ENCODE results near the gene ITPR3. TPM values are rescaled to one million over a fixed set of nuclear protein-coding genes. Genes with fewer than 3 reads are reported as not detected.

Gene ITPR3
- total RNA-seq, 1 donor from 2014 or later, result 17.7 TPM

DNA sequence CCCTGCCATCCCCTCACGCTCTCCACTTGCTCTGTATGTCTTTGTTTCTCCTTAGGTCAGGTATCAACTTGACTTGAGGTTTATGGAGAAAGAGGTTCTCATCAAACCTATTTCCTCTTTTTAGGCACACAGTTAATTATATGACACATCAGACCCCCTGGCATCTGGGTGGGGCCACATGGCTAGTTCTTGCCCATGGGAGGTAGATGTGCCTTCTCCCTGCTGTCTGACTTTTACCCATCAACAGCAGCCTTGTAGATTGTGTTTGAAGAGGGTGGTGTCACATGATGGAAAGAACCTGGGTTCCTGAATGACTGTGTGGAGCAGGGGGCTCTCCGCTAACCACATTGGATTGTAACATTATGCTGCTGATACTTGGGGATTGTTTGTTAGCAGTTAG, 97.6 kb downstream of the ITPR3 start:
- Histone ChIP-seq H3K79me2 (ENCODE audit: insufficient read depth, low read length) (no peaks in the 10 kb centered on the region), H3K4me2 (ENCODE audit: low read length) (no peak overlapping the region), H4K20me1 (ENCODE audit: insufficient read depth, low read length) (no peaks in the 10 kb centered on the region), H3K27ac (ENCODE audit: low read depth, low read length) (no peak overlapping the region), H3K4me3 (ENCODE audit: insufficient read depth, low read depth, low read length) (no peak overlapping the region), H2AFZ (ENCODE audit: low read depth, low read length) (no peak overlapping the region), H3K9me3 (ENCODE audit: insufficient read depth, low read depth, low read length) (no peaks in the 10 kb centered on the region), H3K36me3 (ENCODE audit: insufficient read depth, low read length) (no peaks in the 10 kb centered on the region), H3K27me3 (ENCODE audit: insufficient read depth, low read length) (peaks cover 38% of the 10 kb centered on the region), H3K9ac (ENCODE audit: low read length) (no peak overlapping the region), H3K4me1 (ENCODE audit: insufficient read depth, low read length) (no peaks in the 10 kb centered on the region)
- Mint-ChIP-seq H3K27ac (ENCODE audit: unreplicated experiment) (no peak overlapping the region), H3K36me3 (ENCODE audit: low read depth, unreplicated experiment) (peaks cover 1% of the 10 kb centered on the region), H3K9me3 (ENCODE audit: unreplicated experiment) (no peaks in the 10 kb centered on the region), H3K27me3 (ENCODE audit: low read depth, unreplicated experiment) (peaks cover 30% of the 10 kb centered on the region), H3K4me1 (ENCODE audit: low read depth, unreplicated experiment) (no peaks in the 10 kb centered on the region), H3K4me3 (ENCODE audit: unreplicated experiment) (no peak overlapping the region)
- TF ChIP-seq, protein P1, sequence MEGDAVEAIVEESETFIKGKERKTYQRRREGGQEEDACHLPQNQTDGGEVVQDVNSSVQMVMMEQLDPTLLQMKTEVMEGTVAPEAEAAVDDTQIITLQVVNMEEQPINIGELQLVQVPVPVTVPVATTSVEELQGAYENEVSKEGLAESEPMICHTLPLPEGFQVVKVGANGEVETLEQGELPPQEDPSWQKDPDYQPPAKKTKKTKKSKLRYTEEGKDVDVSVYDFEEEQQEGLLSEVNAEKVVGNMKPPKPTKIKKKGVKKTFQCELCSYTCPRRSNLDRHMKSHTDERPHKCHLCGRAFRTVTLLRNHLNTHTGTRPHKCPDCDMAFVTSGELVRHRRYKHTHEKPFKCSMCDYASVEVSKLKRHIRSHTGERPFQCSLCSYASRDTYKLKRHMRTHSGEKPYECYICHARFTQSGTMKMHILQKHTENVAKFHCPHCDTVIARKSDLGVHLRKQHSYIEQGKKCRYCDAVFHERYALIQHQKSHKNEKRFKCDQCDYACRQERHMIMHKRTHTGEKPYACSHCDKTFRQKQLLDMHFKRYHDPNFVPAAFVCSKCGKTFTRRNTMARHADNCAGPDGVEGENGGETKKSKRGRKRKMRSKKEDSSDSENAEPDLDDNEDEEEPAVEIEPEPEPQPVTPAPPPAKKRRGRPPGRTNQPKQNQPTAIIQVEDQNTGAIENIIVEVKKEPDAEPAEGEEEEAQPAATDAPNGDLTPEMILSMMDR (IDR thresholded peaks at IDR 0.05; ENCODE audit: insufficient read depth, low read depth, low read length), result no peak
- no peak for TF ChIP-seq EZH2 (IDR thresholded peaks at IDR 0.05; ENCODE audit: insufficient read depth, low read length)
- DNase-seq (ENCODE audit: low read depth) (no peak), FAIRE-seq (no peak)

DNA sequence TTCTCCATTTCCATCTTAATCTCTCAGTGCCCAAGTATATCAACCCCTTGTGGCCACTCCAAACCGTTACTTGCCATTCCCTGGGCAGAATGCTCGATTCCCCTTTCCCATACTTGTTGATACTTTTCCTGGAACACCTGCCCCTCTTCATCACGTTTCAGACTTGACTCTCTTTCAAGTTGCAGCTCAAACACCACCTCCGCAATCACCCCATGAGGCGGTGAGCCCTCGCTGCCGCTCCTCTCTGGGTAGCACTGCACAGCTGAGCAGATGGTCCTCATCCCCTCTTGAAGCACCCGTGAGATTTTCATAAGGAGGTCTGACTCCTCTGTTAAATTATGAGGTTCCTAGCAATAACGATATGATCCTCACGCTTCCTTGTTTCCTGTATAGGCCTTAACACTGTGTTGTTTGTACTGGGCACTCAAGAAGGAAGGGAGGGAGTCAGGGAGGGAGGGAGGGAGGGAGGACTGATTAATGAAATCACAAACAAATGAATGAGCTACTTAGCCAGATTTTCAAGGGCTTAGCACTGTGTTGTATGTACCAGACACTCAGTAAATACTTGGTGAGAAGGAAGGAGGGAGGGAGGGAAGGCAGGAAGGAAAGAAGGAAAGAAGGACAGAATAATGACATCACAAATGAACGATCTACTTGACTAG, 98.3 kb downstream of the ITPR3 start:
- no peaks in the 10 kb centered on the region for H3K36me3 ChIP-seq (ENCODE audit: insufficient read depth, low read length)
- FAIRE-seq (no peak), DNase-seq (ENCODE audit: low read depth) (no peak)
- H3K9ac ChIP-seq (ENCODE audit: low read length), result no peak overlapping the region
- peaks cover 4% of the 10 kb centered on the region for H3K36me3 Mint-ChIP-seq (ENCODE audit: low read depth, unreplicated experiment)
- H3K4me3 ChIP-seq (ENCODE audit: insufficient read depth, low read depth, low read length), result no peak overlapping the region
- no peak overlapping the region for H3K4me2 ChIP-seq (ENCODE audit: low read length)
- no peak overlapping the region for H3K27ac Mint-ChIP-seq (ENCODE audit: unreplicated experiment)
- H3K4me1 Mint-ChIP-seq (ENCODE audit: low read depth, unreplicated experiment), result no peaks in the 10 kb centered on the region
- H3K27me3 Mint-ChIP-seq (ENCODE audit: low read depth, unreplicated experiment), result peaks cover 37% of the 10 kb centered on the region
- no peaks in the 10 kb centered on the region for H3K4me1 ChIP-seq (ENCODE audit: insufficient read depth, low read length)
- H3K4me3 Mint-ChIP-seq (ENCODE audit: unreplicated experiment), result no peak overlapping the region
- no peaks in the 10 kb centered on the region for H3K9me3 ChIP-seq (ENCODE audit: insufficient read depth, low read depth, low read length)
- H2AFZ ChIP-seq (ENCODE audit: low read depth, low read length), result no peak overlapping the region
- peaks cover 43% of the 10 kb centered on the region for H3K27me3 ChIP-seq (ENCODE audit: insufficient read depth, low read length)
- no peaks in the 10 kb centered on the region for H3K9me3 Mint-ChIP-seq (ENCODE audit: unreplicated experiment)
- H3K79me2 ChIP-seq (ENCODE audit: insufficient read depth, low read length), result no peaks in the 10 kb centered on the region
- H4K20me1 ChIP-seq (ENCODE audit: insufficient read depth, low read length), result no peaks in the 10 kb centered on the region
- H3K27ac ChIP-seq (ENCODE audit: low read depth, low read length), result no peak overlapping the region
- TF ChIP-seq, protein P1 (IDR thresholded peaks at IDR 0.05; ENCODE audit: insufficient read depth, low read depth, low read length), result no peak
- TF ChIP-seq EZH2 (IDR thresholded peaks at IDR 0.05; ENCODE audit: insufficient read depth, low read length), result no peak

DNA sequence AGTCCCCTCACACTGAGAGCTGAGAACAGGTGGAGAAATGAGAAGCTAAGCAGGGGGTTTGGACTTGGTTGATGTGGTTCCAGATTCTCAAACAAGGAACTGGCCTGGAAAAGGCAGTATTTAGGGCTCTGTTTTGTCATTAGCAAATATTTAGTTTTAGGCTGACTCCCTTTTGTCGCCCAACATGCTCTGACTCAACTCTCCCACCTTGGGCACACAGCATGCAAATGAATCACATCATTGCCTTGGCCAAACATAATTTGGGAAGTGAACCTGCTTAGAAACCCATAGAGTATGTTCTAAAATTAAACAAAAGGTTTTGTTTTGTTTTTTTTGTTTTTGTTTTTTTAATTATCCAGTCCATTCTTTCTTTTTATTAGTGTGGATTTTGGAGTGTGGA, 99.9 kb downstream of the ITPR3 start:
- Histone ChIP-seq H3K9ac (ENCODE audit: low read length) (no peak overlapping the region), H3K4me2 (ENCODE audit: low read length) (no peak overlapping the region), H3K4me1 (ENCODE audit: insufficient read depth, low read length) (no peaks in the 10 kb centered on the region), H3K4me3 (ENCODE audit: insufficient read depth, low read depth, low read length) (no peak overlapping the region), H3K36me3 (ENCODE audit: insufficient read depth, low read length) (no peaks in the 10 kb centered on the region), H3K27me3 (ENCODE audit: insufficient read depth, low read length) (peaks cover 52% of the 10 kb centered on the region), H3K9me3 (ENCODE audit: insufficient read depth, low read depth, low read length) (no peaks in the 10 kb centered on the region), H2AFZ (ENCODE audit: low read depth, low read length) (no peak overlapping the region), H3K27ac (ENCODE audit: low read depth, low read length) (no peak overlapping the region), H4K20me1 (ENCODE audit: insufficient read depth, low read length) (no peaks in the 10 kb centered on the region), H3K79me2 (ENCODE audit: insufficient read depth, low read length) (no peaks in the 10 kb centered on the region)
- FAIRE-seq, result no peak
- H3K27me3 Mint-ChIP-seq (ENCODE audit: low read depth, unreplicated experiment), result peaks cover 40% of the 10 kb centered on the region
- no peak for DNase-seq (ENCODE audit: low read depth)
- H3K27ac Mint-ChIP-seq (ENCODE audit: unreplicated experiment), result no peak overlapping the region
- TF ChIP-seq EZH2 (IDR thresholded peaks at IDR 0.05; ENCODE audit: insufficient read depth, low read length), result no peak
- TF ChIP-seq, protein P1 (IDR thresholded peaks at IDR 0.05; ENCODE audit: insufficient read depth, low read depth, low read length), result no peak
- H3K9me3 Mint-ChIP-seq (ENCODE audit: unreplicated experiment), result no peaks in the 10 kb centered on the region
- H3K4me3 Mint-ChIP-seq (ENCODE audit: unreplicated experiment), result no peak overlapping the region
- no peaks in the 10 kb centered on the region for H3K4me1 Mint-ChIP-seq (ENCODE audit: low read depth, unreplicated experiment)
- H3K36me3 Mint-ChIP-seq (ENCODE audit: low read depth, unreplicated experiment), result peaks cover 4% of the 10 kb centered on the region
